Frontal cortex (tissue), 4 donors: ENCODE measurements around the gene FER1L5. TPM values are rescaled to one million over a fixed set of nuclear protein-coding genes. Genes with fewer than 3 reads are reported as not detected.

ENCODE experiments used
- DNase-seq, 2 donors: peaks; one replicate each; pipeline ENCODE4 v3.0.0; 2012; ENCODE audit warnings: low spot score in 2 of 2
- FAIRE-seq: peaks from 2 replicates; lab custom pipeline; 2012; peaks lifted over from hg19 to GRCh38; lab: Jason Lieb, UNC
- total RNA-seq: library from RNA; depleted of rRNA; stranded (reverse); fragments of >200 nt; gene quantifications from one replicate; pipeline ENCODE4 v1.2.3, GENCODE V29; 2014
- donor health status: control.
- donor health status: control.
- donor health status: control.

FER1L5 gene
- total RNA-seq, 1 donor from 2014 or later = 0.41 TPM

GRCh38 chr2:96668771-96669170 is 26.2 kb downstream of the FER1L5 start:
- DNase-seq (no peak), FAIRE-seq (no peak)

GRCh38 chr2:96669539-96670215 is 27.1 kb downstream of the FER1L5 start:
- no peak for FAIRE-seq

GRCh38 chr2:96679848-96680247 is 37.3 kb downstream of the FER1L5 start:
- DNase-seq (no peak), FAIRE-seq (no peak)

More at GRCh38 chr2:96669539-96670215, 27.1 kb downstream of the FER1L5 start:
- DNase-seq = no peak

DNA sequence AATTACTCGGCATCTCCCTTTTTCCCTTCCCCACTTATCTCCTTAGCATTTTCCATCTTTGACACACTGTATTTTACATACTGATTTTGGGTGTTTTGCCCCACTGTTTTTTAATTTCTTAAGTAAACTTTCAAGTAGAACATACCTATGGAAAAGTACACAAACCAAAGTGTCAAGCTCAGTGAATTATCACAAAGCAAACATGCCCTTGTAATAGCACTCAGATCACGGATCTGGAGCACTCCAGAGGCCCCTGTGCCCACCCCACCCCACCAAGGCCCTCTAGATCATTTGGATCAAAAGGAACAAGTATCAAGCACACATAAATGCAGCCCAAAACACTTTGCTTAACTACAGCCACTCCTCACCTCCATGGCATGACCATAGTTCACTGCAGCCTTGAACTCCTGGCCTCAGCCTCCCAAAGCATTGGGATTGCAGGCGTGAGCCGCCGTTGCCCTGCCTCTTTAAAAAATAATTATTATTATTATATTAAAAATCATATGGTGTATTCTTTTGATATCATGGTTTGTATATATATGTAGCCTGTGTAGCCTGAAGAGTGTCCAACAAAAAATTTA is 38.1 kb downstream of the FER1L5 start:
- FAIRE-seq (no peak), DNase-seq (no peak)

GRCh38 chr2:96681540-96681939 is 39.0 kb downstream of the FER1L5 start:
- FAIRE-seq (no peak), DNase-seq (no peak)

- FAIRE-seq = no peak
Observed at GRCh38 chr2:96683307-96683706, 40.7 kb downstream of the FER1L5 start.

GRCh38 chr2:96683972-96684820 is 41.6 kb downstream of the FER1L5 start:
- DNase-seq = no peak
- FAIRE-seq = no peak

More at GRCh38 chr2:96683307-96683706, 40.7 kb downstream of the FER1L5 start:
- no peak for DNase-seq

- FAIRE-seq = no peak
- no peak for DNase-seq
Observed at GRCh38 chr2:96684883-96685576, 42.5 kb downstream of the FER1L5 start.

- no peak for DNase-seq
- no peak for FAIRE-seq
Observed at GRCh38 chr2:96685577-96686459, 43.3 kb downstream of the FER1L5 start.

DNA sequence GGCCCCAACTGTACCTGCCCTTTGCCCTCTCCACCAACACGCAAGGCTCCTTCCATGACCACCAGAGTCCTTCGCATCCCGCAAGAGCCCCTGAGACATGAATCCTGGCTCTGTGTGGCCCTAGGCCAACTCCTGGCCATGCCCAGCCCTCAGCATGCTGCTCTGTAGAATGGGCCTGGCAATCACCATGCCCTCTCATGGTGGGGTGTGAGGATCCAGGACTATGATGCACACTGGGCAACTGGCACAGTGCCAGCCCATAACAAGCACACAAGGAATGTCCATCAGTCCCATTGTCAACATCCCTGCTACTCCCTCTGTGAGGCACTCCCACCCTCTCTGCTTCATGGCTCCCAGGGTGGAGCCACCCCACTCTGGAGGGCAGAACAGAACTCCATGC is 44.7 kb downstream of the FER1L5 start:
- DNase-seq = no peak
- FAIRE-seq = no peak

GRCh38 chr2:96687711-96688640 is 45.4 kb downstream of the FER1L5 start:
- DNase-seq = no peak
- no peak for FAIRE-seq

- DNase-seq = no peak
- no peak for FAIRE-seq
Observed at GRCh38 chr2:96688649-96689430, 46.3 kb downstream of the FER1L5 start.

GRCh38 chr2:96689431-96689991 is 46.9 kb downstream of the FER1L5 start:
- DNase-seq (no peak), FAIRE-seq (no peak)

DNA sequence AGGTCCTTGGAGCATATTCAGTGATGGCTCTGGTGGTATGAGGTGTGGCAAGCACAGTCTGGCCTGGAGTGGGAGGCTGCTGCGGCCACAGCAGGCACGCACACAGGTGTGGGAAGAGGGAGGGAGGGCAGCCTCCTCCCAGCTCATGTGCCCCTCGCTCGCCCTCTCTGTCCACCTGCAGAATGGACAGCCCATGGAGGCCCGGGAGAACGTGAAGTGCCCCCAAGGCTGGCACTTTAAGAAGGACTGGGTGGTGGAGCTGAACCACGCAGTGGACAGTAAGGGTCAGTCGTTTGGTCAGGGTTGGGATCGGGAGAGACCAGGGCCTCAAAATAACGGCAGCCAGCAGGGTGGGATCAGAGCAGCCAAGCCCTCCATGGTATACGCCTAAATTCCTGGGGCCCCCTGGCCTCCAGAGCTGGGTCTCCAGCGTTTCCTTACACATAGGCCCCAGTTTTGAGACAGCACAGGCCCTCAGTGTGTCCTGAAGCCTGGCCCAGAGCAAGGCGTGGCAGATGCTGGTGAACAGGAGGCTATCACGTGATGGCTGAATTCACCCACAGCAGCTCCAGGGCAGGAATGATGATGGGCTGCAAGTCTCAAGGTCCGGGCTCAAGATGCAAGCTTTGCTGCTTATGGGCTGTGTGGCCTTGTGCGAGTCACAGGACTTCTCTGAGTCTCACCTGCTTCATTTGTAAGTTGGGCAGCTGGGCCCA is 47.9 kb downstream of the FER1L5 start:
- FAIRE-seq (no peak), DNase-seq (no peak)

GRCh38 chr2:96691022-96691612 is 48.6 kb downstream of the FER1L5 start:
- DNase-seq (no peak), FAIRE-seq (no peak)
